Coronary artery (tissue), 2 donors: ENCODE measurements around the gene ZNF701.
"Not testable (repeated sequence)": the region's sequence is repeated elsewhere in the genome, so short reads cannot be mapped to it uniquely, and the experiment has no call there.

Experiments
- DNase-seq: peaks from one replicate; pipeline ENCODE4 v3.0.0-alpha.2; 2017; ENCODE audit warnings: low spot score
- H3K27ac ChIP-seq, 2 donors: fragments of 200-600 bp; sonication (generic); one replicate each; pipeline ENCODE4 v1.5.1; 2016 to 2019
- H3K4me3 ChIP-seq: fragments of 200-600 bp; sonication (generic); 2 replicates; pipeline ENCODE4 v1.5.1; 2016; ENCODE audit warnings: mild to moderate bottlenecking, moderate library complexity
- CTCF ChIP-seq: fragments of 200-600 bp; sonication (generic); IDR thresholded peaks from one replicate; pipeline ENCODE4 v1.5.1; 2019; ENCODE audit warnings: antibody characterized with exemption

Gene ZNF701

GRCh38 chr19:52626915-52627314, 56.8 kb downstream of the ZNF701 start:
- TF ChIP-seq CTCF, result no peak
- no peak overlapping the region for H3K4me3 ChIP-seq
- no peak for DNase-seq
- H3K27ac ChIP-seq, result no peak overlapping the region

DNA sequence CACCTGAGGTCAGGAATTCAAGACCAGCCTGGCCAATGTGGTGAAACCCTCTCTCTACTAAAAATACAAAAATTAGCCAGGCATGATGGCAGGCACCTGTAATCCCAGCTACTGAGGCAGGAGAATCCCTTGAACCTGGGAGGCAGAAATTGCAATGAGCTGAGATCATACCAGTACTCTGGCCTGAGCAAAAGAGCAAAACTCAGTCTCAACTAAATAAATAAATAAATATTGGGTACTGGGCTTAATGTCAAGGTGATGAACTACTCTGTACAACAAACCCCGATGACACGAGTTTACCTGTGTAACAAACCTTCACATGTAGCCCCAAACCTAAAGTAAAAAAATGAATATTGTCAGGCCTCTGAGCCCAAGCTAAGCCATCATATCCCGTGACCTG, 57.4 kb downstream of the ZNF701 start:
- DNase-seq, H3K27ac ChIP-seq: not testable (repeated sequence)

DNA sequence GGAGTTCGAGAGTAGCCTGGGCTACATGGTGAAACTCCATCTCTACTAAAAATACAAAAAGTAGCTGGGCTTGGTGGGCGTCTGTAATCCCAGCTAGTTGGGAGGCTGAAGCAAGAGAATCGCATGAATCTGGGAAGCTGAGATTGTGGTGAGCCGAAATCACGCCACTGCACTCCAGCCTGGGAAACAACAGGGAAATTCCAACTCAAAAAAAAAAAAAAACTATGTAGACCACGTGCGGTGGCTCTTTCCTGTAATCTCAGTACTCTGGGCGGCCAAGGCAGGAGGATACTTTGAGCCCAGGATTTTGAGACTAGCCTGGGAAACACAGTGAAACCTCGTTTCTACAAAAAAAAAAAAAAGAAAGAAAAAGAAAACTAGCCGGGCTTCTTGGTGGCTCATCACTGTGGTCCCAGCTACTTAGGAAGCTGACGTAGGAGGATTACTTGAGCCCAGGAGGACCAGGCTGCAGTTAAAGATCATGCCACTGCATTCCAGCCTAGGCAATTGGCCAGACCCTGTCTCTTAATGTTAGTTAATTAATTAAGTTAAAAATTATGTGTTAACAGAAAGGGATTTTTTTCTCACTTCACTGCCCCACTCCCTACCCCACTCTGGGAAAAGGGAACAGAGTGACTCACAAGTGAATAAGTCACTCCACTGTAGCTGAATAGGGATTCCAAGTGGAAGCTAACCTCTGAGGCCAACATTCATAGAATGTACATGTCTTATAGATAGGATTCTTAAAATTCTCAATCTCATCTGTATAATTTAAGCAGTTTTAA, 65.9 kb downstream of the ZNF701 start:
- no peak overlapping the region for H3K27ac ChIP-seq
- no peak for DNase-seq
- TF ChIP-seq CTCF, result no peak
- no peak overlapping the region for H3K4me3 ChIP-seq

More for the DNA sequence above, 57.4 kb downstream of the ZNF701 start:
- not testable (repeated sequence) for H3K4me3 ChIP-seq
